ENCODE measurements around the gene NPHP4. TPM values are rescaled to one million over a fixed set of nuclear protein-coding genes. Genes with fewer than 3 reads are reported as not detected.

NPHP4 gene
- total RNA-seq (13.2 TPM), polyA plus RNA-seq (1 to 10 TPM in 1 of 4 donors, under 1 TPM in 3; 0.29 to 1.2 (median 0.74) TPM)

DNA sequence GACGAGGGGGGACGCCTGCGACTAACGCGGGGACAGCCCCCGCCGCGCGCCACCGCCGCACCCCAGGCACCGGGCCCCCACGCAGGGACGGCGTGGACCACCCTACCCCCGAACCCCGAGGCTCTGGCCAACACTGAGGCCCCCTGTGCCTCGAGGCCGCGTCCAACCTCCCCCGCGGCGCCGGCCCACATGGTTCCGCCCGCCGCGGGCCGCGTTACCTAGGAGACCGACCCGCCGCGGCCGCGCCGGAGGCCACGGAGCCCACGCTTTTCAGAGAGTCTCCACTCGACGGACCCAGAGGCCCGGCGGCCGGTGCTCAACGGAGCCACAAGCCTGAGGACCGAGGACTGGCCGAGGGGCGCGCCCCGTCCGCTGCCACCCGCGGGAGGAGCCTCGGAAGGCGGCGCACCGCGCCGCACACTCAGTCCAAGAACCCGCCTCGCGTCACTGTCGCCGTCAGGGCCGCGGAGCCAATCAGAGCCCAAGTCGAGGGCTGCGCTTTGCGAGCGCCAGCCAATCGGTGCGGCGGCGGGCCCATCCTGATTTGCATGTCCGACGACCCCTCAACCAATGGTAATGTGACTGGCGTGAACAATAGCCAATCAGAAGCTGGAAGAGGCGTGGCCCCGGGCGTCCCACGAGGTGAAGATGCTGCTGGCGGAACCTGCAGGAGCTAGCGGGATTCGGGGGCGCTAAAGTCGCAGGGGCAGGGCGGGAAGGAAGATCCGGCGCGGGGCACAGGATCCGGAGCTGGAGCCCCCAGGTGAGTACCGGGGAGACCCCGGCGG, at the start of gene NPHP4:
Gene NPHP4 (minus strand): TSS at position 400 of the 788 bp plus-strand sequence. CDS start 6,136 bp downstream, outside the sequence.
- Histone ChIP-seq H3K4me3 (ENCODE audit: low read depth, low read length) (peak within 1 kb of the TSS; percentile 74), H3K36me3 (ENCODE audit: control insufficient read depth, insufficient read depth, low read length) (peaks cover 8% of the 10 kb centered on the region), H3K27me3 (ENCODE audit: control insufficient read depth, insufficient read depth, low read length) (no peaks in the 10 kb centered on the region), H3K27ac (ENCODE audit: insufficient read depth, low read length, poor library complexity, severe bottlenecking) (peak within 1 kb of the TSS; percentile 95), H3K9me3 (ENCODE audit: control insufficient read depth in 2 of 2, low read length in 2 of 2) (no peaks in the 10 kb centered on the region), H3K4me1 (ENCODE audit: control insufficient read depth, insufficient read depth, low read length, poor library complexity, severe bottlenecking) (peaks cover 39% of the 10 kb centered on the region)
- Mint-ChIP-seq H3K27ac (peak within 1 kb of the TSS; percentile 92 to 97 (median 95)), H3K27me3 (peaks cover 5% of the 10 kb centered on the region), H3K36me3 (no peaks in the 10 kb centered on the region), H3K4me3 (peak within 1 kb of the TSS; percentile 96 to 100 (median 98)), H3K9me3 (no peaks in the 10 kb centered on the region), H3K4me1 (peaks cover 0 to 46% (median 19%) of the 10 kb centered on the region in 4 donors)
- DNase-seq (peak; percentile 99 to 100 (median 99)), ATAC-seq (ENCODE audit: low read depth in 2 of 2) (peak; percentile 90 to 94)

DNA sequence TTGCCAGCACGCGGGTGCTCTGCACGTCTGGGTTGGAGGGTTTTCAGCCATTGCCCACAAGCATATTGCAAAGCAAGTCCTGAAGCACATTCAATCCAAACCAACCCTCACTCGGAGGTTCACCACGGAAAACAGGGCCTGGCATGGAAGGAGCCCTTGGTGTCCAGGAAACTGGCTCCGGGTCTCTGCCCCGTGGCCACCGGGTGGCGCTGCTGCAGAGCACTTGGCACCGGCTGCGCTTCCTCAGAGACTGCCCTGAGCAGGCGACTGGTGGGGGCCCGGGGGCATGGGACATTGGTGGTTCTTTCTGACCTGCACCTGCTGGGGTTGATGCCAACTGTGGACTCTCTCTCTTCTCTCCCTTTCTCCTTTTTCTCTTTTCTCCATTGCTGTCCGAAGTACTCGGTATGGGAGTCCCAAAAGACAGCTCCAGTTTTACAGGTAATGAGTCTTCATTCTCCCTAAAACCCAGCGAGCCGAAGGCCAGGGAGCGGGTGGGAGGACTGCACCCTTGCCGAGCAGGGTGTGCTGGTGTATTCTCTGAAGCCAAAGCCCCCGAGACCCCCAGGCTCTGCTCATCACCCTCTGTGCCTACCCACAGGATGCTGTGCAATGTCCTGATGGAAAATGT, 49.3 kb upstream of the NPHP4 start:
- H3K27ac Mint-ChIP-seq, result peak overlapping the region in 1 of 3 donors; percentile 32
- Histone ChIP-seq H3K4me3 (ENCODE audit: low read depth, low read length) (no peak overlapping the region), H3K27ac (ENCODE audit: insufficient read depth, low read length, poor library complexity, severe bottlenecking) (no peak overlapping the region), H3K36me3 (ENCODE audit: control insufficient read depth, insufficient read depth, low read length) (peaks cover 64% of the 10 kb centered on the region), H3K27me3 (ENCODE audit: control insufficient read depth, insufficient read depth, low read length) (no peaks in the 10 kb centered on the region), H3K9me3 (ENCODE audit: control insufficient read depth in 2 of 2, low read length in 2 of 2) (no peaks in the 10 kb centered on the region), H3K4me1 (ENCODE audit: control insufficient read depth, insufficient read depth, low read length, poor library complexity, severe bottlenecking) (peaks cover 16% of the 10 kb centered on the region)
- H3K27me3 Mint-ChIP-seq, result no peaks in the 10 kb centered on the region
- DNase-seq (no peak), ATAC-seq (ENCODE audit: low read depth in 2 of 2) (no peak)
- peaks cover 7% of the 10 kb centered on the region for H3K36me3 Mint-ChIP-seq
- no peaks in the 10 kb centered on the region for H3K9me3 Mint-ChIP-seq
- H3K4me1 Mint-ChIP-seq, result peaks cover 0 to 50% (median 14%) of the 10 kb centered on the region in 4 donors
- no peak overlapping the region for H3K4me3 Mint-ChIP-seq

DNA sequence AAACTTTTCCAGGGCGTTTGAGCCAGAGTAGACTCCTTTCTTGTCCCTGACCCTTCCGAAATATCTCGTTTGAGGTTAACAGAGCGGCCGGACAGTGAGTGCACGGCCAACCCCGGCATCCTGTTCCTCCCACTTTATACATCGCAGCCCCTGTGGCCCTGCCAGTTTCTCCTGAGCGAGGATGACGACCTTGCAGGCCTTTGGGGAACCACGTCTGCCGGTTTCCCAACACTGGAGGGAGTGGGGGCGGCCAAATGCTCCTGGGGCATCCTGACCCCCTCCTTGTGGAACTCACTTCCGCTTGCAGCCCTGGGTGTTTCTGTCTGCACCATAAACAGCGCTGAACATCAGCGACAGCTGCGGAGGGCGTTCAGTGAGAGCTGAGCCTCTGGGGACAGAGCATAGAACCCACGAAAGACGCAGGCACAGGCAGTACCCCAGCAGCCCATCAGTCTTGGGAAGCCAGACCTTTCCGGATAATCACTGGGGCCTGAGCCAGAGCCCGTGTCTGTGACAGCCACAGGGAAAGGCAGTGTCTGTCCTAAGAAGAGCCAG, 48.7 kb upstream of the NPHP4 start:
- Histone ChIP-seq H3K9me3 (ENCODE audit: control insufficient read depth in 2 of 2, low read length in 2 of 2) (no peaks in the 10 kb centered on the region), H3K27ac (ENCODE audit: insufficient read depth, low read length, poor library complexity, severe bottlenecking) (no peak overlapping the region), H3K27me3 (ENCODE audit: control insufficient read depth, insufficient read depth, low read length) (no peaks in the 10 kb centered on the region), H3K4me3 (ENCODE audit: low read depth, low read length) (no peak overlapping the region), H3K36me3 (ENCODE audit: control insufficient read depth, insufficient read depth, low read length) (peaks cover 59% of the 10 kb centered on the region), H3K4me1 (ENCODE audit: control insufficient read depth, insufficient read depth, low read length, poor library complexity, severe bottlenecking) (peaks cover 21% of the 10 kb centered on the region)
- Mint-ChIP-seq H3K4me3 (peak overlapping the region in 1 of 4 donors; percentile 10), H3K9me3 (no peaks in the 10 kb centered on the region), H3K4me1 (peaks cover 0 to 54% (median 17%) of the 10 kb centered on the region in 4 donors), H3K27me3 (no peaks in the 10 kb centered on the region), H3K36me3 (peaks cover 10% of the 10 kb centered on the region), H3K27ac (no peak overlapping the region)
- no peak for DNase-seq
- no peak for ATAC-seq (ENCODE audit: low read depth in 2 of 2)

DNA sequence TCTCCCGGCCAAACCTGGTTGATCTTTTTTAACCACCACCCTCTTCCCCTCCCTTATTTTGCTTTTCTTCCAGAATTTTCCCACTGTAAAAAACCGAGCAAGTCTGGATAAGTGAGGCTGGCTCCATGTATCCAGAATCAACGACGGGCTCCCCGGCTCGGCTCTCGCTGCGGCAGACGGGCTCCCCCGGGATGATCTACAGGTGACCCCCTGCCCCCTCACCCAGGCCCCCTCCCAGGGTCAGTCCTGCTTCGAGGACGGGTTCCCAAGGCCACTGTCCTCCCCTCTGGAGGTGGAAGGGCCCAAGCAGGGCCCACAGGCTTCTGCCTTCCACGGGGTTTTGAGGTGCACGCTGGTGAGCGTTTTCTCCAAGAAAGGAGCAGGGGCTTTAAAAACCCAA, 48.2 kb upstream of the NPHP4 start:
- ATAC-seq (ENCODE audit: low read depth in 2 of 2) (no peak), DNase-seq (no peak)
- H3K36me3 ChIP-seq (ENCODE audit: control insufficient read depth, insufficient read depth, low read length), result peaks cover 58% of the 10 kb centered on the region
- Mint-ChIP-seq H3K9me3 (no peaks in the 10 kb centered on the region), H3K4me1 (peaks cover 0 to 57% (median 20%) of the 10 kb centered on the region in 4 donors), H3K27me3 (no peaks in the 10 kb centered on the region), H3K36me3 (peaks cover 13% of the 10 kb centered on the region), H3K27ac (no peak overlapping the region), H3K4me3 (no peak overlapping the region)
- H3K27me3 ChIP-seq (ENCODE audit: control insufficient read depth, insufficient read depth, low read length), result no peaks in the 10 kb centered on the region
- no peak overlapping the region for H3K4me3 ChIP-seq (ENCODE audit: low read depth, low read length)
- H3K4me1 ChIP-seq (ENCODE audit: control insufficient read depth, insufficient read depth, low read length, poor library complexity, severe bottlenecking), result peaks cover 26% of the 10 kb centered on the region
- H3K9me3 ChIP-seq (ENCODE audit: control insufficient read depth in 2 of 2, low read length in 2 of 2), result no peaks in the 10 kb centered on the region
- H3K27ac ChIP-seq (ENCODE audit: insufficient read depth, low read length, poor library complexity, severe bottlenecking), result no peak overlapping the region

DNA sequence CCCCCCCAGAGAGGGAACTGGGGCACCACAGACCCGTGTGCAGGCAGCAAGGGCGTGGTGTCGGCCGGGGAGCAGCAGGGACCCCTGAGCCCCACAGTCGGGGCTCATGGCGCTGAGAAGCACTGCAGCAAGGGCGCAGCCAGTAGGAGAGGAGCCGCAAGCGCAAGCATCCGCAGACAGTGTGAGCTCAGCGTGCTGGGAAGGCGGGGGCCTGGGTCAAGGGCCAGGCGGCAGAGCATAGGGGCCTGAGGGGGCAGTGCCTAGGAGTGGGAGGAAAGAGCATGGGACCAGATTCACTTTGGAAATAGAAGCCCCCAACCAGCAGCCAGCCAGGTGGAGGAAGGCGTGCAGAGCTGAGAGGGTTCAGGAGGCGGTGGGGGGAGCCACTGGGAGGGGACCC, 46.8 kb upstream of the NPHP4 start:
- H3K27ac Mint-ChIP-seq, result no peak overlapping the region
- Histone ChIP-seq H3K27me3 (ENCODE audit: control insufficient read depth, insufficient read depth, low read length) (no peaks in the 10 kb centered on the region), H3K4me3 (ENCODE audit: low read depth, low read length) (no peak overlapping the region), H3K36me3 (ENCODE audit: control insufficient read depth, insufficient read depth, low read length) (peaks cover 54% of the 10 kb centered on the region), H3K27ac (ENCODE audit: insufficient read depth, low read length, poor library complexity, severe bottlenecking) (no peak overlapping the region), H3K4me1 (ENCODE audit: control insufficient read depth, insufficient read depth, low read length, poor library complexity, severe bottlenecking) (peaks cover 40% of the 10 kb centered on the region), H3K9me3 (ENCODE audit: control insufficient read depth in 2 of 2, low read length in 2 of 2) (no peaks in the 10 kb centered on the region)
- DNase-seq (no peak), ATAC-seq (ENCODE audit: low read depth in 2 of 2) (no peak)
- H3K36me3 Mint-ChIP-seq, result peaks cover 19% of the 10 kb centered on the region
- H3K9me3 Mint-ChIP-seq, result no peaks in the 10 kb centered on the region
- H3K4me1 Mint-ChIP-seq, result peaks cover 0 to 62% (median 26%) of the 10 kb centered on the region in 4 donors
- H3K27me3 Mint-ChIP-seq, result no peaks in the 10 kb centered on the region
- H3K4me3 Mint-ChIP-seq, result no peak overlapping the region

DNA sequence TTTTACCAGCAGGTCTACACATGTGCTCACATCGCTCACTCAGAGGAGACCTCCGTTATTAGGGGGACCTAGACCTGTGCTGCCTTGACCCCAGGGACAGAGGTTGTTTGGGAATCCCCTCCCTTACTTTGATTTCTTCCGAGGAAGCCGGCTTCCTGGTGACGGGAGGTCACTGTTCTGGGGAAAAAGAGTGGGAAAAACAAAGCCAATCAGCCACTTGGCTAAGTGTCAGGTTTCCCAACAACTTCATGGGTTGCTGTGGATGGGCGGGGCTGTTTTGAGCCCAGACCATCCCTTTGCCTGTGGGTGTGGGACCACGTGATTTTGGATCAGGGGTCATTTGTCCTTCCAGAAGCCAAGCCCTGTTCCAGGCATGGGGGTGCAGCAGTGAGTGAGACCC, 46.4 kb upstream of the NPHP4 start:
- Mint-ChIP-seq H3K9me3 (no peaks in the 10 kb centered on the region), H3K4me3 (no peak overlapping the region), H3K27me3 (no peaks in the 10 kb centered on the region), H3K36me3 (peaks cover 19% of the 10 kb centered on the region), H3K4me1 (peaks cover 0 to 61% (median 26%) of the 10 kb centered on the region in 4 donors), H3K27ac (no peak overlapping the region)
- H3K4me3 ChIP-seq (ENCODE audit: low read depth, low read length), result no peak overlapping the region
- H3K27ac ChIP-seq (ENCODE audit: insufficient read depth, low read length, poor library complexity, severe bottlenecking), result no peak overlapping the region
- ATAC-seq (ENCODE audit: low read depth in 2 of 2) (no peak), DNase-seq (no peak)
- peaks cover 44% of the 10 kb centered on the region for H3K4me1 ChIP-seq (ENCODE audit: control insufficient read depth, insufficient read depth, low read length, poor library complexity, severe bottlenecking)
- no peaks in the 10 kb centered on the region for H3K27me3 ChIP-seq (ENCODE audit: control insufficient read depth, insufficient read depth, low read length)
- H3K36me3 ChIP-seq (ENCODE audit: control insufficient read depth, insufficient read depth, low read length), result peaks cover 50% of the 10 kb centered on the region
- H3K9me3 ChIP-seq (ENCODE audit: control insufficient read depth in 2 of 2, low read length in 2 of 2), result no peaks in the 10 kb centered on the region

DNA sequence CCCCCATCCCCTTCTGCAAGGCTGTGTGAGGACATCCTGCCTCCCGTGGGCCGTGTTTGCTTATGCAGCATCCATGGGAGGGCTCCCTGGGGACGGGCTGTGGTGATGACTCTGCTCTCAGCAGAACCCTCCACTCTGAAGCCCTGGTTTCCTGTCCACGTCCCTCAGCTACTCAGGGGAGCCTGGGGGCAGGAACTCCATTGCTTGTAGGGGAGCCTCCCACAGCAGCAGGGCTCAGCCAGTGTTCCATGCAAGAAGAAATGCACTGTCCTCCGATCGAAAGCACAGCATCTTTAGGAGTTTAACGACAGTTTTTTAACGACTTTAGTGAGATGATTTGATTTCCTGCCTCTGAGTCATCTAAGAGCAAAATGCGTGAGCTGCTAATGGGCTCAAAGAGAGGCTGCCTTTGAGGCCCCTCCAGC, 45.1 kb upstream of the NPHP4 start:
- Mint-ChIP-seq H3K4me1 (peaks cover 5 to 72% (median 38%) of the 10 kb centered on the region in 4 donors), H3K4me3 (peak overlapping the region in 2 of 4 donors; percentile 33 to 50), H3K27me3 (no peaks in the 10 kb centered on the region), H3K36me3 (peaks cover 20% of the 10 kb centered on the region), H3K9me3 (no peaks in the 10 kb centered on the region), H3K27ac (peak overlapping the region in 2 of 3 donors; percentile 39 to 47)
- ATAC-seq (ENCODE audit: low read depth in 2 of 2), result peak; percentile 32 to 45
- peak overlapping the region; percentile 11 for H3K4me3 ChIP-seq (ENCODE audit: low read depth, low read length)
- H3K9me3 ChIP-seq (ENCODE audit: control insufficient read depth in 2 of 2, low read length in 2 of 2), result no peaks in the 10 kb centered on the region
- H3K4me1 ChIP-seq (ENCODE audit: control insufficient read depth, insufficient read depth, low read length, poor library complexity, severe bottlenecking), result peaks cover 56% of the 10 kb centered on the region
- H3K27ac ChIP-seq (ENCODE audit: insufficient read depth, low read length, poor library complexity, severe bottlenecking), result peak overlapping the region; percentile 58
- DNase-seq, result peak in 1 of 3 donors; percentile 34
- no peaks in the 10 kb centered on the region for H3K27me3 ChIP-seq (ENCODE audit: control insufficient read depth, insufficient read depth, low read length)
- peaks cover 39% of the 10 kb centered on the region for H3K36me3 ChIP-seq (ENCODE audit: control insufficient read depth, insufficient read depth, low read length)
